ENCODE measurements around the gene DLG2.
"Not testable (repeated sequence)": the region's sequence is repeated elsewhere in the genome, so short reads cannot be mapped to it uniquely, and the experiment has no call there.

DLG2 gene

DNA sequence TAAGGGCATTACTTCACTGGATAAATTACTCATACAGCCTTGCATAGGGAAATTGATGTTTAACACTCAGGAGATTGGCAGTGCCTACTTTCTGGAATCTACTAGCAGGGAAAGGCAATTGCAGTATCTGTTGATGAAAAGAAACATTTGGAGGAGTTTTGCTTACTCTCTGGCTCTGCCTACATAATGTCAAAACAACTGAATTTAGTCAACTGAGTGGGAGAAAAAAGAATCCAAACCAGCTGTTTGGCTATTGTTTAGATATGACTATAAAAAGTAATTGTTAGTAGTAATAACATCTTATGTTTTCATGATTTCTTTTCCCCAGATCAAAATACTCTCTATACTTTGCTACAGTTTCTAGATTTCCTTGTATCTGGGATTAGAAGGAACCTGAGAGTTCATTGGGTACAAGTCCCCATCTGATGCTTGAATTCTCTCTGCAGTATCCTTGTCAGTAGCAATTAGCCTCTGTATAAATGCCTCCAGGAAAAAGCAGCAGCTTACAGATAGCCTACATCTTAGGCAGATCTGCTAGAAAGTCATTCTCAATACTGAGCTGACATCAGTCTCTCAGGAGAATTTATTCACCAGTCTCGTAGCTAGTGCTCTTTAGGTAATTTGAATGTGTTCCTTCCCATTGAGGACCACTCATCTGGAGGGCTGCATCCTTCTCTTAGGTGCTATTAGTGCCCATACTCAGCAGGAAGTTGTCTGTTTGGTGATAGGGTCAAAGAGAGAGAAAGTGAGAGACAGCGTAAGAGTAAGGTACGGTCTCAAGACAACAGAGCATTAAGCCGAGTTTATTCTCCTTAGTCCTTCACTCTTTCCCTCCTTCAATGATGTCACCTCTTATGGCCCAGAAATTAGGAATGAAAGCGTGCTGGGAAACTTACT, 2155.1 kb downstream of the DLG2 start:
- DNase-seq = no peak

DNA sequence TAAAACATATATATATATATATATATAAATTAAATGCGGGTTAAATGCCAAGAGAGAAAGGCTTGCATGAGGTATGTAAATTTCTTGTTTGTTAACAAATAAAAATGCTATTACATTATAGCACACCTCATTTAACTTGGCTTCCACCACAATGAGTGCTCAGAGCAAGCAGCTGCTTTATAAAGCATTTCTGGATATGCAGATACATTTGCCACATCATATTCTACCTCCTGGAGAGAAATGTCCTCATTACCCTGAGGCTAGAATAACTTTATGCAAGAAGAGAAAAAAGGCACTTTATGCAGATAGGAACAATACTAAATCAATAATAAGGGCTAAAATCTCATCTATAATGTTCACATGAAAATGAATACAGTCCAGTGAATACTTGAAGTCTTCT, 2159.3 kb downstream of the DLG2 start:
- no peak for DNase-seq

DNA sequence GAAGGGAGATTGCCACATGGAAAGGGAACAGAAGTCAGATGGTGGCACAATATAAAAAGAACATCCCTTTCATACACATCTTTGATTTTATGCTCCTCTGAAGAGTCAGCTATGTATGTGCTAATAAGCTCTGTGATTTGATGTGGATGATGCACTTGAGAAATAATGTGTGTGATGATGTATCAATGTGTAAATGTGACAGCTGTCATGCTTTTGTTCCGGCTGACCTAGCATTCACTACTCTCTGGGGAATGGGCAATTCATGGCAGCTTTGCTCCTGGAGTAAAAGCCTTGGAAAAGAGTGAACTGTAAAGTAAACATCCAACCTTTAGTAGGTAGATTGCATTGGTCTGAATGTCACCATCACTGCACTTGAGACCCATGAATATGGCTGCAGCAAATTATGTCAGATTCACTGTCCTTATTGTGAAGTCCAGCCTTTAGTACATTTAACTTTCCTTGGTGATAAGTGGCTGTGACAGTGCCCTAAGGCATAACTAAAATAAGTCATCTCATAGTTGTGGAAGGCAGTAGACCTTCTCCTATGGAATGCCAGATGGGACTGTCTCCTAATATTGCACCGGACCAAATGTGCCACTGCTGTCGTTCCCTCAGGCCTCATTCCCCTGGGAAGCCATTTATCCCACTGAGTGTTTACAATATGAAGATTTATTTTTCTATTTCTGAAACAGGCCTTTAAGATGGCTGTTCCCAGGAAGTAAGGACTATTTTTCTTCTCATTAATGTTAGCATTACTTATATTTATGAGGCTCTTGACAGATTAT, 2162.8 kb downstream of the DLG2 start:
- DNase-seq = peak; percentile 80 to 91

DNA sequence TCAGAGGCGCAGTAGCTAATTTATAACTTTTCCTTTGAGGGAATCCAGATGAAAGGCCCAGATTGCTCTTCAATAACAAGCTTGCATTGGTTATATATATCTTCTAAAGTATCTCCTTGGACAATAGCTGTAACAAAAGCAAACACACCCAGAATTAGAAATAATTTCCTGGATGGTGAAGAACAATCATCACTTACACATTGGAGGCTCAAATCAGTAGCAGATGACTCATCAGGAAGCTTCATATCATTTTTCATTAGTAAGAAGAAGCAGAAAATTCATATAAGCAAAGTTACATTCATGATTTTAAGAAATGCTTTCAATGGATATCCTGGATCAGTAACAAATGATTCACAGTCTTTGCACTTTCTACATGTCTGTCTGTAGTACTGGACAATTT, 2167.3 kb downstream of the DLG2 start:
- DNase-seq = no peak

DNA sequence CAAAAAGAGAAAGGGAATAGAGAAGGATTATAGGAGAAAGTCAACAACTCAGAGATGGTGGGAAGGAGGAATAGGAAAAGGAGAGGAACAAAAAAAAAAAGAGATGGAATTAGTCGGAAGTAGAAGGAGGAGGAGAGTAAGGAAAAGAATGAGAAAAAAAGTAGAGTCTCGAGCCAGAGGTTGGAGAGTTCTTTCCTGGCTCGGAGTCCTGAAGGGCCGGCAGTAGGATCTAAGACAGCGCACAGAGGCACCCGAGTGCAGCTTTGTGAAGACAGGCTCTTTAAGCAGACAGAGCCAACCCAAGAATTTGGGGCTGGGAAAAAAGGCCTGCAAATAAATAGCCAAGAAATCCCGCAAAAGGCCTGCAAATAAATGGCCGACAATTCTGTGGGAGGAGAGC, 2170.6 kb downstream of the DLG2 start:
- DNase-seq = no peak

DNA sequence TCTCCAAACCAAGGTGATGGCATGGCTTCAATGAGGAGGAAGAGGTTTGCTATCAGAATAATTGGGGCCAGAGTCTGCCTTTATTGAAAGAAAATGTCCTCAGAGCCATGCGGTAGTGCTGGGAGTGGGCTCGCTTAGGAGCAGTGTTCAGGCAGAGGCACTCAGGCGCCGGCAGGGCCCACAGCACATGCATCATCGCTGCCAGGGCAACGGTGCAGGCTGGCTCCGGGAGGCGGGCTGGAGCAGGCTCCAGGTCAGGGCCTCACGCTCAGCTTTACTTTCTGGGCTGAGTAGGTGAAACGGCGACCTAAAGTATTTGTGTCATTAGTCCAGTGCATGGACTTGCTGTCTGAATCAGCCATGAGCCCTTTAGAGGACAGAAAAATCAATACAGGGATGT, 2171.1 kb downstream of the DLG2 start:
- no peak for DNase-seq

DNA sequence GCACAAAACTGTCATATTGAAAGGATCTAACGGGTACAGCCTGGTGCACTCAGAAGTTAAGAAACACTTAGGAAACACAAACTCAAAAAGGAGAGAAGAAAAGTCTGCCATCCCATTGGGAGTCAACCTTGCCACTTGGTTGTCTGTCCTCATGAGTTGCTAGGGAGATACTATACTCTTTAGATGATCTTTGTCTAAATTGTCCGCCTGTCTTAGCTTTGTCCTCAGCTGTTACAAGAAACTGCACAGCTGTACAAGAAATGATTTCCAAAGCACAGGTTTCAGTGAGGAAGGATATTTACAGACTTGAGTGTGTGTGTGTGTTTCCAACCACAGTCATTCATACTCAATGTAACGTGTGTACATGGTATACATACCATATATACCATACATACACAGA, 2171.8 kb downstream of the DLG2 start:
- DNase-seq = no peak

DNA sequence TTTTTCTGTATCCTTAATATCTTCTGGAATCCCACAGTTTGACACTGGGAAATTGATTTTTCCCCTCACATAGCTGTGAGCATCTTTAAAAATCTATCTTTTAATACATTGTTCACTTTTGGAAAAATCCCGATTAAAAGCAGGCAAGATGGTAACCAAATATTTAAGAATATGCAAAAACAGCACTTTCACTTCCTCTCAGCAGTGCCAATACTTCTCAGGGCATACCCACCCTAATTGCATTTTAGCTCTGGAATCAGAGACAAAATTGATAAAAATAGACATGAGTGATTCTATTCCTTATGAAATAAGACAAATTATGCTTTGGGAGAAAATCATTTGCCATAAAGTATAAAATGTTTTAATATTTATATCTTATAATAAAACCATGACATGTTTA, 2172.5 kb downstream of the DLG2 start:
- DNase-seq = no peak

DNA sequence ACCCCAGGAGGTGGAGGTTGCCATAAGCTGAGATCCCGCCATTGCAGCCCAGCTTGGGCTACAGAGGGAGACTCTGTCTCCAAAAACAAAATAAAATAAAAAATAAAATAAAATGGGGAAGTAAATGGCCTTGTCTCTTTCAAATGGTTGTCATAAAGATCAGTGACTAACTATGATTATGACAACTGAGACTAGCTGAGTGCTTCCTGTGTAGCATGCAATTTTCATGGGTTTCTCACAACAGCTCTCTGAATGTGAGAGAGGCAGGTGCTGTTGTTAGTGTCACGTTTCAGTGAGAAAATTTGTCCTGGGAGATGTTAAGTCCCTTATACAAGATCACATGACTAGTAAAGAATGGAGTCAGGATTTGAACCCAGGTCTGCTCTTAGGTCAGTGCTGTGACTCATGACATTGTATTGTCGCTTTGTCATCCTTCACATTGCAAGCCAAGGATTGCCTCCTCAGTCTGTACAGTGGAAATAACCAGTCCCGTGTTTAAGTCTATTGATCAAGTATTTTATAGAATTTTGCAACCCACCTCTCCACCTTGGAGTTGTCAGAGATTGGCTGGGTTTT, 2177.7 kb downstream of the DLG2 start:
- DNase-seq = no peak

DNA sequence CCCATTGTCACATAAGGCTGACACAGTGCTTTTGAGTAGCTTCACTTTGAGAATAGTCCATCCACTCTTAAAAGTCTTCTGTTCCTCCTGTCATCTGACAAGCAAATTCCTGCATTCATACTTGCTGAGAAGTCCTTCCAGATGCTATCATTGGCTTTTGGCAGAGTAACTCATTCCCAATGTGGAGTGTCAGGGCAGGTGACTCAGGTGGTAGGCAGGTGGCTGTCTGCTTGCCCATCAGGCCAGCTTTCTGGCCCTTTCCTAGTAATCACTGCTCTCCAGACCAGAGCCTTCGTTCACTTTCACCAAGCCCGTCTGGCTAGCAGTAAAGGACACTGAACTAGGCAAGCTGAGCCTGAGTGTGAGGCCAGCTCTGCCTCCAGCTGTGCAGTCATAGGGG, 2178.5 kb downstream of the DLG2 start:
- DNase-seq = no peak

DNA sequence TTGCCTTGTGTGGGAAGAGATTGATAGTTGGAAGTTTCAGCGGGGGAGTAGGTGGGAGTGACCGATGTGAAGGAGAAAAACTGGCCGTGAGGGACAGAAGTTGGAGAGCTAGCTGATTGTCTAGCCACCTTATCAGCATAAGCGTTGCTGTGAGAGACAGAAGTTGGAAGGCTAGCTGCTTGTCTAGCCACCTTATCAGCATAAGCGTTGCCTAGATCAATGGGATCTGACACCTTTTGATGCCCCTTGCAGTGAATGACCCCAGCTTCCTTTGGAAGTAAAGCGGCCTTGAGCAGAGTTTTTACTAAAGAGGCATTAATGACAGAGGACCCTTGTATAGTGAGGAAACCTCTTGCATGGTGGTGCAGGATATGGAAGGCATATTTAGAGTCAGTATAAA, 2183.3 kb downstream of the DLG2 start:
- not testable (repeated sequence) for DNase-seq

DNA sequence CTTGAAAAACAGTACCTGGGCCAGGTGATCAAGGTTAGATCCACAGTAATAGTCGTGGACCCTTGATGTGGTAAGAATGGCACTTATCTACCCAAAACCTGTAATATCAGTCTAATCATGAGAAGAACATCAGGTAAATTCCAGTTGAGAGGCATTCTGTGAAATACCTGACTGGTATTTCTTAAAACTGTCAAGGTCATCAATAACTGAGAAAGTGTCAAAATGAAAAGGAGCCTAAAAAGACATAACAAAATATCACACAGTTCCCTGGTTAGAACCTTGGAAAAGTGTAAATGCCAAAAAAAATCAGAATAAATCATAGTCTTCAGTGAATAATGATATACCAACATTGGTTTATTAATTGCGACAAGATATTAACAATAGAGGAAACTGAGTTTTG, 2185.5 kb downstream of the DLG2 start:
- no peak for DNase-seq

DNA sequence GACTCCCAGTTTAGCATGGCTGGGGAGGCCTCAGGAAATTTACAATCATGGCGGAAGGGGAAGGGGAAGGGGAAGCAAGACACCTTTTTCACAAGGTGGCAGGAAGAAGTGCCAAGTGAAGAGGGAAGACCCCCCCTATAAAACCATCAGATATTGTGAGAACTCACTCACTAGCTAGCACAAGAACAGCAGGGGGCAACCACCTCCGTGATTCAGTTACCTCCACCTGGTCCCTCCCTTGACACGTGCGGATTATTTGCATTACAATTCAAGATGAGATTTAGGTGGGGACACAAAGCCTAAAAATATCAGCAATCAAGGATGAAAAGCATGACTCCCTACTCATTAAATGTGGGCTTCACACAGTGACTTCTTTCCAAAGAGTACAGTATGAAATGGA, 2186.0 kb downstream of the DLG2 start:
- no peak for DNase-seq

DNA sequence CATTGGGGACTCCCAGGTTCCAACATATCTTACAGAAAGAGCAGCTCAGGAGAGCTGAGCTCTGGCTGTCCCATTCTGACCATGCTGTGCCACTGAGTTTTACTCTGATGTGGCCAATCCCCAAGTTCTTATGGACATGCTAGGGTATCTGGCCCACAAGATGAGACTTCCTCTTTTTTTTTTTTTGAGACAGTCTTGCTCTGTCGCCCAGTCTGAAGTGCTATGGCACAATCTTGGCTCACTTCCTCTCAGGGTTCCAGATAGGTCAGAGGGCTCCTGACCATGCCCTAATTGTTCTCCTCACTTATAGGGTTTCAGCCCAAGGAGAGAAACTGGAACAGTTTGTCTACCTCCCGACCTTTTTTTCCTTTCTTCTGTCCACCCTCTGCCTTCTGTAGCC, 2188.7 kb downstream of the DLG2 start:
- no peak for DNase-seq

DNA sequence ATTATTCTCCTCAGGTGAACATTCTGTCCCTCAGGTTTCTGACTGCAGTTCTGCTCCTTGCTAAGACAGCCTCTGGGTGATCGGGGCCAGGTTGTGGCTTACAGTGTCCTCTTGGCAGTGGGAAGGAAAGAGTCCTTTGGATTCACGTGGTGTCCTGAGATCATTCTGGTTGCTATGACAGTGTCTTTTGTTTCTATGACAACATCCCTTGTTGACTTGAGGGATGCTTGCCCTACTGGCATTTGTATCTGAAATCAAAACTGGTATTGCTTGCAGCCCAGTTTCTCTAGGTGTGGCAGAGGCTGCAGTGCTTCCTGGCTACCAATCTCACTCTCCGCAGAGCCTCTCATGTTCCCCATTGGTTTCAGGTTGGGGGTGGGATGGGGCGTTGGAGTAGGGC, 2189.2 kb downstream of the DLG2 start:
- DNase-seq = peak in 1 of 2 experiments; percentile 10

DNA sequence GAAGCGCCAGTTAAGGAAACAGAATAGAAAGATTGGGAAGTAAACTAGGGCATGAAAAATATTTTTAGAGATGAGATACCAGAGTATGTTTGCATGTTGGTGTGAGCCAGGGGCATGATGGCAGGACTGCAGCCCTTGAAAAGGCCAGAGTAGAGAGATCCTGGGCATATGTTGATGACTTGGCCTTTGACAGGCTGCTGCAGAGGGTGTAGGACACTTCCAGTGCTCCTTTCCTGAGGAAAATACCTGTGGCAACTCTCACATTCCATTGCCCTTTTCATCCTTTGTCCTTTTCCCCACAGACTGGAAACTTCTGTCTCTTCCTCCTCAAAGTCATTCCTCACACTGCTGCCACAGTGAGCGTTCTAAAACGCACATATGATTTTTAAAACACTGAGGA, 2190.3 kb downstream of the DLG2 start:
- no peak for DNase-seq

DNA sequence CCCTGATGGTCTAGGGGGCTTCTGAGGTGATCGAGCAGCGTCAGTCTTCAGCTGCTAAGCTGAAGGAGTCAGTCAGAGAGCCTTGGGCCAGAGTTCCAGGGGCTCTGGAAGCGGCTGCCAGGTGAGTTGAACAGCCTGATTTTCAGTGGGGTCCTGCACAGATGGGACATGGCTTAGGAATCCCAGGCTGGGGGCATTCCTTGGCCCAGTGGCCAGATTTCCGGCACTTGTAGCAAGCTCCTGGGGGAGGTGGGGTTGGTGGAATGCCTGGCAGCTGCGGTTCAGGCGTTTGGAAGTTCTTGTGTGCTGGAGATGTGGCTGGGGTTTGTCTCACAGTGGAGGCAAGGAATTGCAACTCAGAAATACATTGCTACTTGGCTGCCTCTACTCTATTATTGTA, 2192.3 kb downstream of the DLG2 start:
- DNase-seq = peak; percentile 21 to 30

DNA sequence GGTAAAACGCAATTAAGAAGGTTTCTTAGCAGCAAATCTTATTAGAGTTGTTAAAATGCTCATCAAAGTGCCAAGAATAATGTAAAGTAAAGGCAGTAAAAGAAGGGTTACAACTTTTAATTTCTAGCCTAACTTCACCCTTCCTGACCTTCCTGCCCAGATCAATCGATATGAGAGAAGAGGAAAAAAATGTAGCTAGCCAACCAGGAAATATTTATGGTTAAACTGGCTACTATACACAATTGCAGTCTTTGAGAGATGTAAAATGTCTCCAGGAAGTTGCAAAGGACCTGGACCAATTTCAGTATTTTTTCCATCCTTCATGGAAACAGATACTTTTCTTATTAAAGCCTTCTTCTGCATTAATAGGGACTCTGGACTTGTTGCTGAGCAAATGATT, 2199.2 kb downstream of the DLG2 start:
- DNase-seq = no peak

DNA sequence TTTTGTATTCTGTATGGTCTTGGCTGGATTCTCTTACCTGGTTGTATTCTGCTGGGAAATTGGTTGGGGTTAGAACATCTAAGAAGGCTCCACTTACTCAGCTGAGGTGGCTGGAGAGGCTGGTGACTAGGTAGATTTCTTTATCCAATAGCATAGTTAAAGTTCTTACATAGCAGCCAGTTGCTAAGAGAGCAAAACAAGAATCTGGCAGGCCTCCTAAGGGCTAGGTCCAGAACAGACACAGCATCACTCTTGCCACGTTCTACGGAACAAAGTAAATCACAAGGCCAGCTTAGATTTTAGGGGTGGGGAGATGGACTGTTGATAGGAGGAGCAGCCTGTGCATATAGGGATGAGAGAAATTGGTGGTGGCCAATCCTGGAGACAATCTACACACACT, 2199.6 kb downstream of the DLG2 start:
- no peak for DNase-seq

DNA sequence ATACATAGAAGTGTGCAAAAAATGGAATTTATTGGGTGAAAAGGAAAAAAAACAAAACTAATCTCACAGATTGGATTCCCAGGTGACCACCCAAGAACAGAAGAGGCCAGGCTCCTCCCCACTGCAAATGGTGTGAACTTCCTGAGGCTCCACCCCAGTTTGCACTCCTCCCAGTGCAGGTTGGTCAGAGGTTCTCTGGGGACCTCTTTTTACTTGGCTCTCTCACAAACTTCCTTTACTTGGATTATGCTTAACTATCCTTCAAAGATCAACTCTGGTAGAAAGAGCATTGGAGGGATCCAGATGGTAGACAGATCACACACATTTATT, 2202.0 kb downstream of the DLG2 start:
- DNase-seq = no peak

DNA sequence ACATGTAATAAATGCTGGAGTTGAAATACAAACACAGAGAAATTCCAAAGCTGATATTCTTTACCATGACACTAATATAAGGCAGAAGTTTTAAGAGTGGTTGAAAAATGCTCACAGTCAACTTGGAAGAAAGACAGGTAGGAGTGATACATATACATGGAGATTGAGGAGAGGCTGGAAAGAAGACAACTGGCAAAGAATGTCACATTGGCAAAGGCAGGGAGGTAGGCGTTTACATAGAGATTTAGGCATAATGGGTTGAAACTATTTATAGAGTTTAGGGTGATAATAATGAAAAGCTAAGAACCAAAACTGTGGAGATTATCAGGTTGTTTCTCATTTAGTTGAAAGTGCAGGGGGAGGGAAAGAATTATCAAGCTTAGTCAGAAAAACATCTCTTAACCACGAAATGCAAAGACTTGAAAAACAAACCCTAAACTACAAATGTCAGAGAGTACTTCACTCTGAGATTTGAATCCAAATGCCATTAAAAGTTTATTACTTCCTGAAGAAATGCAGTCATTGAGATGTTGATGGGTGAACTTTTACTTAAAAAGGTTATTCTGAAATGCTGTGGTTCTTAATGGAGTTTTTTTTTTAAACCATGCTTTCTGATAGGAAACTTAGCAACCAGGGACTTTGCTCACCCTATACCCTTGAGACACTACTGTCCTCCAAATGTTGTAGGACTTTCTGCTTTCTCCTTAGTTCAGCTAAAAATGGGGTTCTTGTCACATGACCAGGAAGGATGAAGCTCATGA, 2202.6 kb downstream of the DLG2 start:
- DNase-seq = no peak

DNA sequence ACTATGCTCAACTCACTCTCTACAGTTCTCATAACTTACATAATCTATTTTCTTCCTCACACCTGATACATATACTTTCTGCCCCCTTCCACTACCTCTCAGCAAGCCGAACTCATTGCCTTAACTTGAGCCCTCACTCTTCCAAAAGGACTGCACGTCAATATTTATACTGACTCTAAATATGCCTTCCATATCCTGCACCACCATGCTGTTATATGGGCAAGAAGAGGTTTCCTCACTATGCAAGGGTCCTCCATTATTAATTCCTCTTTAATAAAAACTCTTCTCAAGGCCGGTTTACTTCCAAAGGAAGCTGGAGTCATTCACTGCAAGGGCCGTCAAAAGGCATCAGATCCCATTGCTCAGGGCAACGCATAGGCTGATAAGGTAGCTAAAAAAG, 2204.5 kb downstream of the DLG2 start:
- DNase-seq = not testable (repeated sequence)

All from NCI-H524 (cell line).